D721Med (cell line): ENCODE results near the gene IDH1.
A peak's percentile ranks its signal among the peaks of the same experiment; 100 is the strongest.

Source experiments
- DNase-seq: peaks from one replicate; pipeline ENCODE4 v3.0.0; 2011; ENCODE audit warnings: low spot score; ENCODE audit not compliant: insufficient read length
- FAIRE-seq: peaks from 2 replicates; lab custom pipeline; 2011; peaks lifted over from hg19 to GRCh38; lab: Jason Lieb, UNC
- CTCF ChIP-seq: IDR thresholded peaks from 2 replicates; pipeline ENCODE4 v1.5.1; 2012; ENCODE audit warnings: mild to moderate bottlenecking, control low read depth; ENCODE audit not compliant: insufficient read depth; ENCODE audit errors: missing control alignments

Gene IDH1

GRCh38 chr2:208254871-208255556 is at the start of gene IDH1:
Gene IDH1 (minus strand): TSS chr2:208255071. CDS start chr2:208251551, 3,520 bp downstream.
- FAIRE-seq = no peak
- peak; percentile 34 for TF ChIP-seq CTCF
- DNase-seq = peak; percentile 79

- FAIRE-seq (no peak), DNase-seq (no peak)
- TF ChIP-seq CTCF = no peak
Observed at GRCh38 chr2:208304157-208304556, 49.3 kb upstream of the IDH1 start.

GRCh38 chr2:208300847-208301618 is 46.2 kb upstream of the IDH1 start:
- peak; percentile 16 for FAIRE-seq

GRCh38 chr2:208297961-208298360 is 43.1 kb upstream of the IDH1 start:
- no peak for DNase-seq
- no peak for FAIRE-seq
- no peak for TF ChIP-seq CTCF

More at GRCh38 chr2:208300847-208301618, 46.2 kb upstream of the IDH1 start:
- no peak for TF ChIP-seq CTCF
- no peak for DNase-seq

GRCh38 chr2:208296610-208297009 is 41.7 kb upstream of the IDH1 start:
- DNase-seq (no peak), FAIRE-seq (peak; percentile 44)
- no peak for TF ChIP-seq CTCF

GRCh38 chr2:208295834-208296233 is 41.0 kb upstream of the IDH1 start:
- FAIRE-seq (no peak), DNase-seq (no peak)
- TF ChIP-seq CTCF = no peak
